ENCODE results near the gene COBL.
"Not testable (repeated sequence)": the region's sequence is repeated elsewhere in the genome, so short reads cannot be mapped to it uniquely, and the experiment has no call there.

The COBL gene

DNA sequence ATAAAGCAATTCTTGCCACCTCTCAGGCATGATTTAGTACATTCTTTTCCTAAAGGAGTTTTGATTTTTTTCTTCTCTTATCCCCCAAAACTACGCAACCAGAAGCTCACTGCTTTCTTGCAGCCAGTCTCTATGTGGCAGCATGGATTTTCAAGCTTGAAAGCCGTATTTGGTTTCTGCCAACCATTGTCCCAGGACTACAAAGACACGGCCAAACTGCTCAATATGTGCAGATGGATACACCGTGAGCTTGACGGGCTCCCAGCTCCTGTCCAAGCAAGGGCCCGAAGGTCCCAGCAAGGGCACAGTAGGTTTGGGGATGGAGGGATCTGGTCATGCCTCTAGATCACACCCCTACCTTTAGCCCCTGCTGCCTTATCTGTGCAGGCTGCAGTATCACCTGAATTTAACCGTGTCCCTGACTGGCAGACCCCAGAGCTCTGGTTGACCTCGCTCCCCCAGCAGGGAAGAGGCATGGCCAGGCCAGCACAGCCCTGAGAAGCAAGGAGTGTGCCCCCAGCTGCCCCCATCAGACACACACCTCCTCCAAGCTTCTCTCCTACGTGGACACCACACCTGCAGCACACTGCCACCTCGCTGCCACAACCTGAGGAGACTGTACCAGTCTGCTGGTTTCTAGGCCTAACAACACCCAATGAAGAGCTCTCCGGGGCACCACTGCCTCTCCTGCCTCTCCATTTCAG lies 86.8 kb downstream of the COBL start:
- DNase-seq (ENCODE audit: low spot score), result no peak

DNA sequence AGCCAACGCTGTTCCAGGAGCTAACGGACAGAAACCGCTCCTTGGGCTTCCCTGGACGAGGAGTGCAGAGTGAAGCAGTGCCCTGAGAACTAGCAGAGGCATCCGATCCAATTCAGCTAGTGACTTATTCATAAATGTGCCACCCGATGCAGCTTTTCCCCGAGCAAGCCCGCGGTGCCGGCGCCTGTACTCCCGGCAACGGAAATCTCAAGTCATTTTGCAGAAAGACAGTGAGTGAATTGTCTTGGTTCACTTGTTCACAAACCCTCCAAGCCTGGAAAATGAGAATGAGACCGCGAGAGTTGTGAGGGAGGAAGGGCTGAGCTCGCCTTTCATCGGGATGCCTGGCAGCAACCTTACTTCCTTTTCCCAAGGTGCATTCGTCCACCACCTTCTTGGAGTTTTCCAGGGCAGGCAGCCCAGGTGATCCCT lies 87.5 kb downstream of the COBL start:
- no peak for DNase-seq (ENCODE audit: low spot score)

DNA sequence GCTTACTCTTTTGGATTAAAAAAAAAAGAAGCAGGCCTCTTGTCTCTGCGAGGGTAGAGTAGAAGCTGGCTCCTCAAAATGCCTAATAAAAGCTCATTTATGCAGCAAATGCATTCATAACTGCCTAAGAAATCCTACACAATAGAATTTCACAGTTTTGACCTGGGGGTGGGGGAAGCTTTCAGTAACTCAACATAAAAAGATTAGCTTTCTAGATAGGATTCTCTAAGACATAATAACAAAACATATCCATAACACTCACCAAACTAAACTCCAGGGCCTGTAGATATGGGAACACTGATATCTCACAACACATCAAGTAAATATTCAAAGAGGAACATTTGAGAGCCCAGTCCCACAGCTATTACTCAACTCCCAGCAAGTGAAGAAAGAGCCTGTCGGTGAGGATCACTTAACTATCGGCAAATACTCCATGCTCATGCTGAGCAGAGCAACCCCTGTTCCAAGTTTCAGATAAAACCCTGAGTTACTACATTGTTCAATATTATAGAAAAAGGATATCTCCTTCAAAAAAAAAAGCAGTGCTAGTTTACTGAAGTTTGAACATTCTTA lies 88.1 kb downstream of the COBL start:
- no peak for DNase-seq (ENCODE audit: low spot score)

DNA sequence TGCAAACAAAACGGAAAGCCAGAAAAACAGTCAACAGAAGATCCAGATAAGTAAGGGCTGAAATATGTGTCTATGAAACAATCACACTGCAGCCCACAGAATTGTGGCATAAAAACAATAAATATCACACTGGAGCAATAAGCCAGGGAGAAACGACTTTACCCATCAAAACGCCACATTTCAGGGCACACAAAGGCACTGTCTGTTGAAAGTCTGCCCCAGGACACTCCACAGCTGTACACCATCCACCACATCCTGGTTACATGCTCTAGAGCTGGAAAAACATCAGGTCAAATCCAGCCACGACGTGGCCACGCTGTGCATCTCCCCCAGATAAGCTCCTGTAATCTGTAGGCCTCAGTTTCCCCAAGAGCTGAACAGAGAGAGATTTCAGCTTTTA lies 88.7 kb downstream of the COBL start:
- DNase-seq (ENCODE audit: low spot score), result no peak

DNA sequence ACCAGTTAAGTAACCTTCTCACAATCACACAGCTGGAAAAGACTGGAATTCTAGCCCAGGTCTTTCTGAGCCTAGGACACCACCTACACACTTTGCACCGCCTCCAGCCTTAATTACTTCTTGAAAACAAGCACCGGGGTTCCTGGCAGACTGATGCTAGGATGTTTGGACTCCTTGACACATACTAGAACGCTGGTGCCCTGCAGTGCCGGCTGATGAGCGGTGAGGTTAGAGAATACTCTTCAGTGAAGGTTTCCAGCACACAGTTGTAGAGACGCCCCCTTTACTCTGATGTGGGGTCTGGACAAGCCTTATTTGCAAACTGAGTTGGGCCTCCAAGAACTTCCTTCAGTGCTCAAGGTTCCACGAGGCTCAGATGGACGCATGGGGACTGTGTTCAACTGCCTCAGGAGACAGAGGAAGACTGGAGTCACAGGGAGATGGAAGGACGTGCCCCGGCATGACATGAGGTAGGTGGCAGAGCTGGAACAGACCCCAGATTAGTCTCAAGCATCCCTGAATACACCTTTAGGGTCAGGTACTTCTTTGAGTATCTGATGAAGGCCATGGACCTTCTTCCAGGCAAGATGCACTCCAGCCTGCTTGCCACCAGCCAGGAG lies 89.6 kb downstream of the COBL start:
- DNase-seq (ENCODE audit: low spot score), result no peak

DNA sequence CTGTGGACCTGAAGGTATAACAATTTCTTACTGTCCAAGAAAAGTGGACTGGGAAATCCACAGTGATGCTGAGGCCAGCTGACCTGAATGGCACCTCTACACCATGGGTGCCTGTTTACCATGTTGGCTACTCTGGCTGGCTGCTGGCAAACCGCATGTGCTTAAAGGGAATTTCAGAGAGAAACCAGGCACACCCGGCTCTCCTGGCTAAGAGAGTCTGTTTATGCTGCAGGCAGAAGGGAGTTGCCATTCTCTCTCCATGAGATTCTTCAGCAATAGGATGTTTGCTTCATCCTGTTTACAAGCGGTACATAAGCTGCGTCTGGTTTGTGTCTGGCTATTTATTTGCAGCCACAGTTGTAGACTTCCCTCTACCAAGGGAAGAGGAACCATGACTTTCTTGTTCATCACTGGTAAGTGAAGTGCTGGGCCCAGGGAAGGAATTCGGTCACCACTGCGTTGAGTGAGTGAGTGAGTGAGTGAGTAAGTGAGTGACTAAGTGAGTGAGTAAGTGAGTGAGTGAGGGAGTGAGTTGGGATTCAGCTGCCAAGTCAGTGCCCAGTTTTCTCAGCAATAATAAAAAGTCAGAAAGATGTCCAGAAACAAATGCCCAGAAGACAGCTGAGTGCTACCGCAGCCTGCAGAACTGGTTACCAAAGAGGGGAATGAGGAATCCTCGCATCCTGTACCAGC lies 90.4 kb downstream of the COBL start:
- no peak for DNase-seq (ENCODE audit: low spot score)

DNA sequence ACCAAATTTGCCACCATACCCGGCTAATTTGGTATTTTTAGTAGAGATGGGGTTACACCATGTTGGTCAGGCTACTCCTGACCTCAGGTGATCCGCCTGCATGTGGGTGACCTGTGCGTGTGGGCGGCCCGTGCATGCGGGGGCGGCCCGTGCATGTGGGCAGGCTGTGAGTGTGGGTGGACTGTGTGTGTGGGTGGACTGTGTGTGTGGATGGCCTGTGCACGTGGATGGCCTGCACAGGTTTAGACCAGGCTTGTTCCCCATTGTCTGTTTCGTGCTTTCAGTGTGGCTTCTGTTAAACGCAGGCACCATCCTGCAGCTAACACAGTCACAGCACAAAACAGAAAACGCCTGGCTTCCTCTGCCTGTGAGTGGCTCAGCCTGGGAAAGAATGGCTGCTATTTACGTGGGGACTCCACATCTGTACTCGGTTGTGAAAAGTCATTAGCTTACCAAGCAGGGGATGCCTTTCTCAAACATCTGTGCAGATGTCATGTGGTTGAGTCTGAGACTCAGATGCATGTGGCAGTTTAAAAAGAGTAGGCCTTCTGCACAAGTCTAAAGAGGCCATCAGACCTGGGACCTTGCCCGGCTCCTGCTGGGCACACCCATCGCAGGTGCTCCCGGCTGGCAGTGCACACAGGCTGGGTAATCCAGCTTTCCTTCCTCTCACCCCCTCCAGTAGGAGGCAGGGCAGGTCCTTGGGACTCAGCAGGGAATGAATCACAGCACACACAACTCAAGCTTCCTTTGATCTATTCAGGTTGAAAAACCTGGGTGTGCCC lies 91.6 kb downstream of the COBL start:
- no peak for DNase-seq (ENCODE audit: low spot score)

DNA sequence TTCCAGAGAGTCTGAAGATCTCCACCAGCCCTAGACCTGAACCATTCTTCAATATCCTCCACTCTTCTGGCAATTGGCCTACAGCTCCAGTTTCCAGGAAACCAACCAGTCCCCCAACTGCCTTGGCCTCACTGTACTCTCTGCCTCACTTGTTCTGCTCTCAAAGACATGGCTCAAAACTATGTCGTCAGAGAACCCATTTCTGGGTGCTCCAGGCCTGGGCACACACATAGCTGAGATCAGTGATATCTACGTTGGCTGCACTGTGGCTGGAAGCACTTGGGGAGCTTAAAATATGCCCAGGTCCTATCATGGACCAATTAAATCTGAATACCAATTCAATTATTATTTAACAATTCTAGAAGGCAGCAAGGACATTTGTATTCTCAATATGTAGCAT lies 93.1 kb downstream of the COBL start:
- no peak for DNase-seq (ENCODE audit: low spot score)

DNA sequence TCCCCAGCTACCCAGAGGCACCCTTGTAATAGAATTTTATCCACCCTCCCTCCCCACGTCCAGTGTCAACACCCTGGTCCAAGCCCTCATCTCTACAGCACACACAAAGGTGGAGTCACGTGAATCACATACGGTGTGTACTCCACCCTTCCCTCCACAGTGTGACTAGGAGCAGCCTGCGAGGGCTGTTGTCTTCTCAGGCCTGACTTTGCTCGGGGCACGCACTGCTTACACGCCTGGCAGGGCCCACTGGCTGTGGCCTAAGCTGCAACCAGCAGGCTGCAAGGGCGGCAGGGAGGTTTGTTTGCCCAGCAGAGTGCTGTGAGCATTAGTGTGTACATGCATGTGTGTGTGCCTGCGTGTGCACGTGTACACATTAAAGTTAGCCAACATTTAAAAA lies 93.7 kb downstream of the COBL start:
- DNase-seq (ENCODE audit: low spot score), result no peak

DNA sequence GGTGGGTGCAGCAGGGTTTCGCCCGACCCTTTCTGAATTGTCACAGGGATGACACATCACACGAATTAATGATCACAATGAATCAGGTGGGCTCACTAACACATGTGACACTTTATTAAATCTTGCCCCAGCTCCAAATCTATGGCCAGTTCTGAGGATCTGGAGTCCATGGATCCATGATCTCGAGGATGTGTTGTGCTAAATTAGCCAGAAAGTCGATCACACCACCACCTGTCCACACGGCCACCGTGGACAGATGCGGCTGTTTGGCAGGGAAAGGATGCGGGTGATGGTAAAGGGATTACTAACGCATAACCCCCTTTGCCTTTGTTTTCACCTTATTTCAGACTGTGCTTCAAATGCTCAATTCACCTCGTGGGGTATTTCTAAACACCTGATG lies 96.4 kb downstream of the COBL start:
- no peak for DNase-seq (ENCODE audit: low spot score)

DNA sequence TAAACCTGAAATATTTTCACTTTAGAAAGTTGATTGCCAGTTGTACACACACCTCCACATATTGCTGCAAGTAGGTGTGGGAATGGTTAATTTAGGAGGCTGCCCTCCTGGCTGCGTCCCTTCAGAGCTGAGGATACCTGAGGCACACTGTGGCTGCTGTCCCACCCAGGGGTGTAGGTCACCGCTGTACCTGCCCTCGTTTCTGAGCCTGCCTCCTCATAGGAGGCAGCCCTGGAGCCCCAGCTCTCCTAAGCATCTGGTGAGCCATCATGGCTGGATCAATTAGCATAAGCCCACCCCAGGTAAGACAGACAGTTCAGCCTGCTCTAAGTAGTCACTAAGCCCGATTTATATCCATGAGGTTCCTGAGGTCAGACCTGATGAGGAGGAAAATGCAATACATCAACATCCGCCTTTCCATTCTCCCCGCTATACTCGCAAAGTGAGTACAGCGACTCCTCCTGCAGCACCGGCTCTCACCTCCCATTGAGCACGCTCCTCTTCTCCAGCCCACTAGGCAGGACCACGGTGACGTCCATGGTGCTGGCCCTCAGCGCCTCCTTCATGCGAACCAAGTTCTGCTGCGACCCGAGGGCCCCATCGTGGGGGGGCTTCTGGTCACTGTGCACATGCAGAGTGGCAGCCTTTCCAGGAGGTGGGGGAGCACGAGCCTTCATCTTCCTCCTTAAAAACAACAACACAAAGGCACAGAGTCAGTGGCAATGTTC lies 97.2 kb downstream of the COBL start:
- no peak for DNase-seq (ENCODE audit: low spot score)

DNA sequence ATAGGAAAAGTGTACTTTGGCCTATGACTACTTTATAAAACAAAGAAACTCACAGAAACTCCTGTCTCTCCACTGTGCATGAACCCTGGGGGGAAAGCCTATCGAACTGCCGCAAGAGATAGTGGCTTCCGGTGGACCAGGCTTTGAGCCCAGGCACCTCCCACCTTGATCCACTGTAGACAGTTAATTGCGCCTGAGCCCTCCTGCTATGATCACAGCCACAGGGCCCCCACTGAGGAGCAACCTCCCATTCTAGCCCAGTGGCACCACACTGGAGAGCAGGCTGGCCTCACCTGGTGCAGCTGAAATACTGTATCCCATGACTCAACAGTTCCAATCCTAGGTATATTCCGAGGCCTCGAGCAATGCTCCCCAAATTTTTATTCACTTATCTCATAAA lies 98.8 kb downstream of the COBL start:
- no peak for DNase-seq (ENCODE audit: low spot score)

DNA sequence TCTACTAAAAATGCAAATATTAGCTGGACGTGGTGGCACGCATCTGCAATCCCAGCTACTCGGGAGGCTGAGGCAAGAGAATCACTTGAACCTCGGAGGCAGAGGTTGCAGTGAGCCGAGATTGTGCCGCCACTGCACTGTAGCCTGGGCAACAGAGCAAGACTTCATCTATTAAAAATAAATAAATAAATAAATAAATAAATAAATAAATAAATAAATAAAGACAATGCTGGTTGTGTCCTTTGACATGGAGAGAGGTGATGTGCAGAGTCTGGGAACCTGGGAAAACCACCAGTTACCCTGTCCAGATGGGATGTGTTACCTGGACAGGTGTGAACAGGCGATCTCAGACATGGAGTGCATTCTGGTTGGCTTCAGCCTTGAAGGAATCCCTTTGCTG lies 102.5 kb downstream of the COBL start:
- DNase-seq (ENCODE audit: low spot score), result no peak

DNA sequence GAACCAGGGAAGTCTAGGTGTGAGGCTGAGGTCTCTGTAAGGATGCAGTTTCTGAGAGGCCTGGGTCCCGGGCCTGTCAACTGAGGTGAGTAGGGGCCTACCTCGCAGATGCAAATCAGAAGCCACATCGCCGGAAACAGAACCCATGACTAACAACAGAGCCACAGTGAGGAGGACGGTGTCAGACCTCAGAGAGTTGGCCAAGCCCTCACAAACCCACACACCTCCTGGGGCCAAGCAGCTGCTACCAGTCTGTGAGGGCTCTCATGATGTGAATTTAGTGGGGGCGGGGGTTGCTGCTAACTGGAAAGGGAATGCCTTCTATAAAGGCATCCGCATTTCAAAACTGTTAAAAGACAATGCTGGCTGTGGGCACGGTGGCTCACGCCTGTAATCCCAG lies 103.0 kb downstream of the COBL start:
- DNase-seq (ENCODE audit: low spot score), result no peak

DNA sequence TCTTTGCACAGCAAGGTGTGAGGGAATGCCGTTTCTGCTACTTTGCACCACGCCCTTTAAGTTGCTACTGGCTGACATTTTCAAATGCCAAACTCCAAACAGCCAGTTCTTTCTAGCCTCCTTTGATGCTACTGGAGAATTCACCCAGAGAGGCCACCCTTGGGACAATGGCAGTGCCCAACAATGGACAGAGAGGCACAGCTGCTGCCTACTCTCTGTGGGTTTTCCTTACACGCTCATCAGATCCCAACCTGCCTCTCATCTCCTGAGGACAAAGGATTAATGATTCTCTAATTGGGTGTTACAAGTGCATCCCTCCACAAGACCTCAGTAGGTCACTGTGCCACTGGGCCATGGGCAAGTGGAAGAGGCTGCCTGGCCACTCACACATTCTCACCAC lies 105.8 kb downstream of the COBL start:
- no peak for DNase-seq (ENCODE audit: low spot score)

DNA sequence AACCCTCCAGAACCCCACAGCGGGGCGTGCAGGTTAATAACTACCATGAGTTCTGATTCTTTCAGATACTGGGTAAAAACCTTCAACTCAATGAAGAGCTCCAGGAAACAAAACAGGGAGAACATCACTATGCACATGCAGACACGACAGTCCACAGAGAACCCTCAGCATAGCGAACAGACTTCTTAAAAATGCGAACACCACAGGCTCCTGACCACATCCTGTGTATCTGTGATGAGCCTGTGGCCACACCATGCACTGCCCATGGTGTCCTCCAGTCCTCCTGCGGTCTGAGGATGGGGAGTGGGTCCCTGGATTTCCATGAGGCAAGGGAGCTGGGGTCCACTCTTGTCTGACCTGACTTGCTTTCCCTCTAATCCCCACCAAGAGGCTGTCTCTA lies 107.2 kb downstream of the COBL start:
- DNase-seq (ENCODE audit: low spot score), result no peak

DNA sequence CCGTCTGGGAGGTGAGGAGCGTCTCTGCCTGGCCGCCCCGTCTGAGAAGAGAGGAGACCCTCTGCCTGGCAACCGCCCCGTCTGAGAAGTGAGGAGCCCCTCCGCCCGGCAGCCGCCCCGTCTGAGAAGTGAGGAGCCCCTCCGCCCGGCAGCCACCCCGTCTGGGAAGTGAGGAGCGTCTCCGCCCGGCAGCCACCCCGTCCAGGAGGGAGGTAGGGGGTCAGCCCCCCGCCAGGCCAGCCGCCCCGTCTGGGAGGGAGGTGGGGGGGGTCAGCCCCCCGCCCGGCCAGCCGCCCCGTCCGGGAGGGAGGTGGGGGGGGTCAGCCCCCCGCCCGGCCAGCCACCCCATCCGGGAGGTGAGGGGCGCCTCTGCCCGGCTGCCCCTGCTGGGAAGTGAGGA lies 108.5 kb downstream of the COBL start:
- not testable (repeated sequence) for DNase-seq (ENCODE audit: low spot score)

DNA sequence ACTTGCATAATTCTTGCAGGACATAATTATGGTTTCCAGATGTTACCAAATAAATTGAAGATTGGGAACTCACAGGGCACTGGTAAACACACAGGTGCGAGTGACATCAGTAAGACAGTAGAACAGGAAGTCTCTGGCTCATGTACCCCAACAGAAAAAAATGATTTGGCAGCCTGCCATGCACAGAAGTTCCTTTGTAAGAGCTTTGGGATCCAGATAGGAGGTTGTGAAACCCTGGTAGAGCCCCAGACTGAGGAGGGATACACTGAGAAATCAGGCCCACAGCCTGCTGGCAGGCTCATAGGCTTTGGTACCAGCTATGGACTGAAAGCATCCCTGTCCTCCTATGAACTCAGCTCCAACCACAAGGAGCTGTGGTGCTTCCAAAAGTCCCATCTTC lies 118.0 kb downstream of the COBL start:
- no peak for DNase-seq (ENCODE audit: low spot score)

DNA sequence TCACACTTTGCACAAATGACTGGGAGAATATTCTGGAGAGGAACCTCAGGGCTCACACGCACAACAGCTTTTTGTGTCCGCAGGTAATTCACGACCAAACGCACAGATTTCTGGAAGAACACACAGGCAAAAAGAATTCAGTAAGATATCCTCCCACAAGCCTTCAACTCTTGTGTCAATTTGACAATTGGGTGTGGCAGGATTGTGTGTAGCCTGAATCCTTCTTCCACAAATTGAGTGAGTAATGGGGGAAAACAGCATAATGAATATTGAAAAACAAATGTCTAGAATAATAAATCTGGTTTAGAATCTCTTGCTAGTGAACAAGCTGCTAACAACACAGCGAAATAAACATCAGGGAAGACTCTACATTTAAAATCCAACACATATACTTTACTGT lies 125.6 kb downstream of the COBL start:
- no peak for DNase-seq (ENCODE audit: low spot score)

DNA sequence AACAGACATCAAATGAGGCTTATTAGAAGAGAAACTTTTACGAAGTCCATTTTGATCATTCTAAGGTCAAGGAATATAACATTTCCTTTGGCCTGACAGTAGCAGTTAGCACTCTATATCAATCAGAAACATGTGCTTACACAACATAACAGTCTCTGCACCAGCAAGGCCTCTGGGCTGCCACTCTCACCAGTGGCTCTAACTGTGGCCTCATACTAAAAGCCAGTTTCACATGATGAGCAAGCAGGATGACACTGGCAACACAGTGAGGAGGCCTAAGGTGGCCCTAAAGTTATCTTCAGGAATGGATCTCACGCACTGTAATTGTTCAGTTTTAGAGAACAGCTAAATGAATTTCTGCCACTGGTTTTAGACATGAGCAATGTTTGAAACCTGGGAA lies 126.8 kb downstream of the COBL start:
- no peak for DNase-seq (ENCODE audit: low spot score)

DNA sequence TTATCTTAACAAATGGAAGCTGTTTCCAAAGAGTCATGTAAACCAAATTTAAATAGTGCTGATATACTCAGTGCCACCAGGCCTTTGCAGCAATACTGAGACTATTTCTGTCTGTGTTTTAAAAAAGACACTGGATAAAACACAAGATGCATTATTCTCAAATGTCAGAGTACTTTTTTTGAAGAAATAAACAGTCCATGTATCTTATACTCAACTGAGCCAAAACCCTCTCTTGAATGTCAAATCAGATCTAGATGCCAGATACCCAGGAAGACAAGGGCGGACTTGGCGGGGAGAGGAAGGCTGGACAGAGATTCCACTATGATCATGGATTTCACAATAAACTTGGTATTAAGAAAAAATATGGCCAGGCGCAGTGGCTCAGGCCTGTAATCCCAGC lies 127.6 kb downstream of the COBL start:
- no peak for DNase-seq (ENCODE audit: low spot score)

DNA sequence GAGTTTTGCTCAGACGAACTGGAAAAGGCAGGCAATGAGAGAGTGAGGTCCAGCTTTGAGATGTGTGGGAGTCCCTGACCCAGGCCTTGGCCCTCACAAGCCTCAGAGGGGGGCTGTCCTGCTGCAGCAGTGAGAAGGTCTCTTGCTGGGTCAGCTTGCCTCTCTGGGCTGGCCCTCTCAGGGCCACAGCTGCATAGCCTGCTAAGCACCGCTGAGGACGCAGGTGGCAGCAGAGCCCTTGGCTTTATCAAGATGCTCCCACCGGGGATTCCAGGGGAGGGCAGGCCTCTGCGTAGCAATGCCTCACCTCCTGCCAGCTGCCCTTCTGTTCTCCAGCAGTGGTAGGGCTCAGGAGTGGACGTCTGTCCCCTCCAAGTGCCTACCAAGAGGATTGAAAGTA lies 128.7 kb downstream of the COBL start:
- no peak for DNase-seq (ENCODE audit: low spot score)

Measured in activated CD4-positive, alpha-beta T cell treated with anti-CD3 and anti-CD28 coated beads, Interleukin-2, Interleukin-4, amounts not matched to agents 100 ng/mL and 50 ng/mL, durations not matched to agents 16 hours and 8 hours (primary cell).